Sigmoid colon (tissue), 3 donors: ENCODE data around the gene MAPKAPK3.

ENCODE experiments used
- CTCF ChIP-seq, 4 experiments: fragments of 450-650 bp in 3 of 4; fragments of 200-600 bp in 1 of 4; IDR thresholded peaks; one replicate each; pipeline ENCODE4 v1.5.1; 2016 to 2019; ENCODE audit warnings: antibody characterized with exemption in 4 of 4, mild to moderate bottlenecking in 3 of 4, moderate library complexity in 2 of 4
- POLR2A ChIP-seq, 2 donors: fragments of 450-650 bp; IDR thresholded peaks; one replicate each; pipeline ENCODE4 v1.6.1; 2016; ENCODE audit warnings: antibody characterized with exemption in 2 of 2, mild to moderate bottlenecking in 2 of 2, moderate library complexity in 2 of 2

GRCh38 chr3:50689558-50689957 lies 72.6 kb downstream of the MAPKAPK3 start:
- TF ChIP-seq CTCF (IDR thresholded peaks at IDR 0.05) (no peak), POLR2A (IDR thresholded peaks at IDR 0.05) (no peak)
